Measurements from ENCODE around the gene TMEM52.
A peak's percentile ranks its signal among the peaks of the same experiment; 100 is the strongest.

Gene TMEM52

GRCh38 chr1:1883092-1883873 is 35.8 kb downstream of the TMEM52 start (continued):
- 0 out of 2 replicates have a peak, but pooled peaks have one; percentile 28 for TF ChIP-seq HIC1 (tag by site-specific recombination; IDR thresholded peaks at IDR 0.05)
- no peak for TF ChIP-seq ZNF629 (tag by site-specific recombination; IDR thresholded peaks at IDR 0.05)
- 0 out of 2 replicates have a peak, but pooled peaks have one; percentile 30 for TF ChIP-seq ZNF600 (tag by site-specific recombination; IDR thresholded peaks at IDR 0.05)
- peak; percentile 62; the same call in 1 of the 2 replicates for TF ChIP-seq ZNF692 (tag by site-specific recombination; IDR thresholded peaks at IDR 0.05)
- 0 out of 2 replicates have a peak, but pooled peaks have one; percentile 26 for TF ChIP-seq ZXDB (tag by site-specific recombination; IDR thresholded peaks at IDR 0.05)
- peak; percentile 67; the same call in 1 of the 2 replicates for TF ChIP-seq IKZF3 (tag by site-specific recombination; IDR thresholded peaks at IDR 0.05)
- no peak for TF ChIP-seq SCRT1 (tag by site-specific recombination; IDR thresholded peaks at IDR 0.05; ENCODE audit: borderline replicate concordance)
- peak; percentile 76 for TF ChIP-seq ZBTB6 (tag by site-specific recombination; IDR thresholded peaks at IDR 0.05)
- TF ChIP-seq ZNF280C (tag by site-specific recombination; IDR thresholded peaks at IDR 0.05), result no peak
- no peak for TF ChIP-seq ZNF544 (tag by site-specific recombination; IDR thresholded peaks at IDR 0.05)
- no peak for TF ChIP-seq ZNF585B (tag by site-specific recombination; IDR thresholded peaks at IDR 0.05)
- peak; percentile 96 for TF ChIP-seq TRIM28 (IDR thresholded peaks at IDR 0.05; ENCODE audit: borderline replicate concordance, low read length)
- no peak for TF ChIP-seq KLF8 (tag by site-specific recombination; IDR thresholded peaks at IDR 0.05)
- TF ChIP-seq ZBTB8A (tag by site-specific recombination; IDR thresholded peaks at IDR 0.05), result peak; percentile 87
- TF ChIP-seq HOXA7 (CRISPR knock-in tag; IDR thresholded peaks at IDR 0.05; ENCODE audit: borderline replicate concordance), result no peak
- TF ChIP-seq ZNF362 (tag by site-specific recombination; IDR thresholded peaks at IDR 0.05), result peak; percentile 76; the same call in 1 of the 2 replicates
- TF ChIP-seq SP3 (tag by site-specific recombination; IDR thresholded peaks at IDR 0.05), result no peak
- TF ChIP-seq MYNN (tag by site-specific recombination; IDR thresholded peaks at IDR 0.05; ENCODE audit: borderline replicate concordance), result peak; percentile 78
- TF ChIP-seq ZNF791 (tag by site-specific recombination; IDR thresholded peaks at IDR 0.05), result no peak
- TF ChIP-seq ZNF707 (tag by site-specific recombination; IDR thresholded peaks at IDR 0.05), result no peak
